Trophoblast cell (in vitro differentiated cells and primary cell): Measurements from ENCODE around the gene RAG2.

Experiments used
- DNase-seq, 2 donors: peaks; one replicate each; pipeline ENCODE4 v3.0.0-alpha.2; 2016
- H2AFZ ChIP-seq: 2 replicates; pipeline ENCODE4 v1.6.1; 2013; ENCODE audit warnings: low read length, moderate library complexity, mild to moderate bottlenecking; ENCODE audit not compliant: insufficient read depth, poor library complexity
- H2AK5ac ChIP-seq: 2 replicates; pipeline ENCODE4 v1.6.1; 2013; ENCODE audit warnings: mild to moderate bottlenecking, low read length
- H2BK120ac ChIP-seq: 2 replicates; pipeline ENCODE4 v1.6.1; 2013; ENCODE audit warnings: low read length, mild to moderate bottlenecking, moderate library complexity; ENCODE audit not compliant: insufficient read depth, poor library complexity
- H2BK12ac ChIP-seq: 2 replicates; pipeline ENCODE4 v1.6.1; 2013; ENCODE audit warnings: mild to moderate bottlenecking, low read length, moderate library complexity
- H2BK5ac ChIP-seq: 2 replicates; pipeline ENCODE4 v1.6.1; 2013; ENCODE audit warnings: low read length, low read depth, moderate library complexity, mild to moderate bottlenecking; ENCODE audit not compliant: poor library complexity
- H3K14ac ChIP-seq: 2 replicates; pipeline ENCODE4 v1.6.1; 2013; ENCODE audit warnings: mild to moderate bottlenecking, low read length
- H3K18ac ChIP-seq: 2 replicates; pipeline ENCODE4 v1.6.1; 2013; ENCODE audit warnings: mild to moderate bottlenecking, low read length
- H3K23ac ChIP-seq: 2 replicates; pipeline ENCODE4 v1.6.1; 2013; ENCODE audit warnings: low read length
- H3K27ac ChIP-seq: 2 replicates; pipeline ENCODE4 v1.5.1; 2013; ENCODE audit warnings: low read depth, mild to moderate bottlenecking, inconsistent platforms, low read length, moderate library complexity
- H3K27me3 ChIP-seq: 2 replicates; pipeline ENCODE4 v1.6.1; 2013; ENCODE audit warnings: inconsistent platforms, mild to moderate bottlenecking, low read length, moderate library complexity; ENCODE audit not compliant: insufficient read depth
- H3K36me3 ChIP-seq, 2 experiments: 1 replicate in 1 of 2; 2 replicates in 1 of 2; pipeline ENCODE4 v1.6.1; 2013; ENCODE audit warnings: low read length in 2 of 2, mild to moderate bottlenecking in 2 of 2, moderate library complexity in 1 of 2; ENCODE audit not compliant: insufficient read depth in 2 of 2, control insufficient read depth in 1 of 2
- H3K4ac ChIP-seq: 2 replicates; pipeline ENCODE4 v1.6.1; 2013; ENCODE audit warnings: low read depth, mild to moderate bottlenecking, low read length, moderate library complexity
- H3K4me1 ChIP-seq, 2 experiments: 1 replicate in 1 of 2; 2 replicates in 1 of 2; pipeline ENCODE4 v1.6.1; 2013; ENCODE audit warnings: low read length in 2 of 2, mild to moderate bottlenecking in 2 of 2, moderate library complexity in 1 of 2; ENCODE audit not compliant: insufficient read depth in 2 of 2, control insufficient read depth in 1 of 2
- H3K4me2 ChIP-seq: 2 replicates; pipeline ENCODE4 v1.6.1; 2013; ENCODE audit warnings: inconsistent platforms, mild to moderate bottlenecking, low read length, moderate library complexity
- H3K4me3 ChIP-seq: 2 replicates; pipeline ENCODE4 v1.5.1; 2013; ENCODE audit warnings: mild to moderate bottlenecking, low read depth, low read length, inconsistent platforms
- H3K79me1 ChIP-seq: one replicate; pipeline ENCODE4 v1.6.1; 2013; ENCODE audit warnings: low read length
- H3K79me2 ChIP-seq: 2 replicates; pipeline ENCODE4 v1.6.1; 2013; ENCODE audit warnings: low read length, mild to moderate bottlenecking; ENCODE audit not compliant: control insufficient read depth, insufficient read depth, poor library complexity
- H3K9ac ChIP-seq: 2 replicates; pipeline ENCODE4 v1.6.1; 2013; ENCODE audit warnings: mild to moderate bottlenecking, low read length
- H3K9me3 ChIP-seq: 2 replicates; pipeline ENCODE4 v1.6.1; 2013; ENCODE audit warnings: low read depth, mild to moderate bottlenecking, control low read depth, inconsistent platforms, low read length; ENCODE audit not compliant: insufficient read depth
- H4K12ac ChIP-seq: 2 replicates; pipeline ENCODE4 v1.6.1; 2013; ENCODE audit warnings: low read depth, mild to moderate bottlenecking, low read length, moderate library complexity
- H4K8ac ChIP-seq: 2 replicates; pipeline ENCODE4 v1.6.1; 2013; ENCODE audit warnings: low read depth, mild to moderate bottlenecking, low read length, moderate library complexity
- H4K91ac ChIP-seq: one replicate; pipeline ENCODE4 v1.6.1; 2013; ENCODE audit warnings: low read depth, mild to moderate bottlenecking, low read length, moderate library complexity
- WGBS: extraction: QIAGEN DNeasy Blood & Tissue Kit; methylation state at CpG from one replicate; pipeline ENCODE4 v1.1.7; 2013; ENCODE audit warnings: missing lambda C conversion rate; ENCODE audit not compliant: insufficient read length, insufficient coverage; ENCODE audit errors: extremely low coverage; 5-methylcytosine and 5-hydroxymethylcytosine counted together

The RAG2 gene

DNA sequence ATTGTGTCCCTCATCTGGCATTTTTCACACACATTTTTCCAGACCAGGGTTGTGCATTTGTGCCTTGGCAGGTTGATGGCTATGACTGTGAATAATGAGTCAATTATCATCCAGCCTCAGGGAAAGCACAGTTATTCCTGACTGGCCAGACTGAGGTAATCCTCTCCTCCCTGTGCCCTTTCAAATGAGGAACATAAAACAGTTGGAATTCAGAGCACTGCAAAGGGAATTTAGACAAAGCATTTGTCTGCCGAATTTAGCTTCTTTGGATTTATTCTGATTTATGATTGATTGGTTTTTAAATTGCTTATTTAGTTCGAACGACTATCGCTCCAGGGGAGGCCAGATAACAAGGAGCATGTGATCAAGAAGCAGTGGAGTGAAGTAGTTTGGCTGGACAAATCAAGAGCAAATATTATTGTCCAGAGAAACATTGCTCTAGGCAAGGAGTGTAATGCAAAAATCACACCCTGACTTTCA is 30.8 kb upstream of the RAG2 start:
- no peak overlapping the region for H2BK12ac ChIP-seq
- H3K4me1 ChIP-seq, result peaks cover 0 to 8% of the 10 kb centered on the region in 2 experiments
- no peaks in the 10 kb centered on the region for H3K9me3 ChIP-seq
- peak overlapping the region; percentile 92 for H2BK120ac ChIP-seq
- H4K8ac ChIP-seq, result peak overlapping the region; percentile 72
- no peak for DNase-seq
- peak overlapping the region; percentile 42 for H2AK5ac ChIP-seq
- no peak overlapping the region for H3K23ac ChIP-seq
- H2BK5ac ChIP-seq, result peak overlapping the region; percentile 95
- no peak overlapping the region for H3K4ac ChIP-seq
- H3K27me3 ChIP-seq, result no peaks in the 10 kb centered on the region
- no peak overlapping the region for H3K18ac ChIP-seq
- H3K4me3 ChIP-seq, result no peak overlapping the region
- peak overlapping the region; percentile 84 for H4K91ac ChIP-seq
- no peak overlapping the region for H3K9ac ChIP-seq
- peaks cover 31% of the 10 kb centered on the region for H3K79me1 ChIP-seq
- H3K79me2 ChIP-seq, result no peaks in the 10 kb centered on the region
- no CpG with 5 or more reads among the region's 4 CpGs for WGBS
- H3K14ac ChIP-seq, result peak overlapping the region; percentile 47
- peak overlapping the region; percentile 44 for H3K4me2 ChIP-seq
- H3K36me3 ChIP-seq, result no peaks in the 10 kb centered on the region
- H3K27ac ChIP-seq, result peak overlapping the region; percentile 98
- no peak overlapping the region for H2AFZ ChIP-seq
- H4K12ac ChIP-seq, result no peak overlapping the region

DNA sequence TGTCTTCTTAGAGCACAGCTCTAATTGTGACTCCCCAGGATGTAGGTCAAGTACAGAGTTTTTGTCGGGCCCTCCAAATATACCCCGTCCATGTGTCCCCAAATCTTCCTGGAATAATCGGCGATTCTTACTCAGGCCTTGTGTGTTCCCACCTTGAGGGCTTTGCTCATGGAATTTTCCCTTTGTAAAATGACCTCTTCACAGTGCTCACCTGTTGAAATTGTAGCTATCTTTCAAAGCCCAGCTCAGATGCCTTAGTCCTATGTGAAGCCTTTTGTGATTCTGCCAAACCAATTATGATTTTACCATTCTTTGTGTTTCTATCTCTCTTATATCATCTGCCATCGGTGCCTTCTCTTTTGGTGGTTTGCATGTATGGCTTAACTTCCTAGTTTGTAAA is 30.1 kb upstream of the RAG2 start:
- Histone ChIP-seq H3K79me2 (no peaks in the 10 kb centered on the region), H2BK12ac (peak overlapping the region; percentile 15), H2AK5ac (peak overlapping the region; percentile 39), H4K8ac (peak overlapping the region; percentile 66), H3K9ac (no peak overlapping the region), H4K12ac (no peak overlapping the region), H3K23ac (no peak overlapping the region), H3K27ac (peak overlapping the region; percentile 98), H3K36me3 (no peaks in the 10 kb centered on the region), H3K4me2 (peak overlapping the region; percentile 25), H3K27me3 (no peaks in the 10 kb centered on the region), H3K4me3 (no peak overlapping the region), H3K4ac (peak overlapping the region; percentile 49), H2BK120ac (peak overlapping the region; percentile 93), H2AFZ (no peak overlapping the region), H3K9me3 (no peaks in the 10 kb centered on the region), H4K91ac (peak overlapping the region; percentile 87), H3K14ac (peak overlapping the region; percentile 49), H3K4me1 (peaks cover 0 to 8% of the 10 kb centered on the region in 2 experiments), H2BK5ac (peak overlapping the region; percentile 77), H3K18ac (no peak overlapping the region), H3K79me1 (peaks cover 32% of the 10 kb centered on the region)
- no CpG with 5 or more reads among the region's 5 CpGs for WGBS
- no peak for DNase-seq

DNA sequence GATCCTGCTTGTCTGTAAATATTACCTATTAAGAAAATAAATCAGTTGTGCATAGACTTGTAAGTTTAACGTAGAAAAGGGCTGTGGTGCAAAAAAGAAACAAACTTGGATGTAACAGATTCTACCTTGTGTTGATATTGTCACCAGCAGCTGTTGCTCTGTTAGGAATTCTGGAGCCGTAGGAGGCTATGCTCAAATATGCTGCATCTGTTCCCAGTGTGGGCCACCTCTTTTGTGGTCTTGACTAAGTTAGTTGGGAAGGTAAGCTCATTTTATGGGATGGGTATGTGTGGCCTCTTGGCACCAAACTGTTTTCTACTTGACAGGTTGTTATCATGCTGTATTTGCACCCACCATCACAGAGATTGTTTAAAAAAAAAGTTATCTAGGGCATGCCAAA is 29.4 kb upstream of the RAG2 start:
- Histone ChIP-seq H3K79me2 (no peaks in the 10 kb centered on the region), H2BK120ac (peak overlapping the region; percentile 89), H3K36me3 (no peaks in the 10 kb centered on the region), H3K79me1 (peaks cover 32% of the 10 kb centered on the region), H3K27ac (peak overlapping the region; percentile 98), H2BK5ac (peak overlapping the region; percentile 52), H4K91ac (peak overlapping the region; percentile 75), H2AK5ac (no peak overlapping the region), H3K9me3 (no peaks in the 10 kb centered on the region), H3K18ac (no peak overlapping the region), H3K14ac (peak overlapping the region; percentile 3), H4K8ac (peak overlapping the region; percentile 27), H3K4me1 (peaks cover 0 to 8% of the 10 kb centered on the region in 2 experiments), H4K12ac (no peak overlapping the region), H3K23ac (no peak overlapping the region), H3K4me3 (no peak overlapping the region), H3K4ac (peak overlapping the region; percentile 12), H3K9ac (no peak overlapping the region), H3K27me3 (no peaks in the 10 kb centered on the region), H2AFZ (no peak overlapping the region), H3K4me2 (no peak overlapping the region), H2BK12ac (peak overlapping the region; percentile 37)
- WGBS, result no CpG with 5 or more reads among the region's 2 CpGs
- DNase-seq, result no peak

DNA sequence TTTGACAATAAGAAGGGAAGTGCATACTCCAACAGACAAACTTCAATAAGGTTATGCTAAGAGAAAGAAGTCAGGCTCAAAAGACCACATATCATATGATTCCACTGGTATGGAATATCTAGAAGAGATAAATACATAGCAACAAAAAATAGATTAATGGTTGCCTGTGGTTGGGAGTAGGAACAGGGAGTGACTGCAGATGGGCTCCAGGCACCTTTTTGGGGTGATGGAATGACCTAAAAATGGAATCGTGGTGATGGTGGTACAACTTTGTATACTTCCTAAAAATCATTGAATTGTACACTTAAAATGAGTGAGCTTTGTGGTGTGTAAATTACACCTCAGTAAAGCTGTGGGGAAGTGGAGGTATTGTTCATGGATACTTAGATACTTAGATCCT is 29.0 kb upstream of the RAG2 start:
- Histone ChIP-seq H4K91ac (peak overlapping the region; percentile 93), H2BK5ac (peak overlapping the region; percentile 71), H2BK120ac (peak overlapping the region; percentile 89), H3K4me2 (no peak overlapping the region), H3K4me3 (no peak overlapping the region), H3K79me2 (no peaks in the 10 kb centered on the region), H3K9me3 (no peaks in the 10 kb centered on the region), H3K27ac (peak overlapping the region; percentile 98), H3K36me3 (no peaks in the 10 kb centered on the region), H3K4me1 (peaks cover 0 to 8% of the 10 kb centered on the region in 2 experiments), H3K27me3 (no peaks in the 10 kb centered on the region), H3K4ac (peak overlapping the region; percentile 37), H3K14ac (peak overlapping the region; percentile 54), H3K9ac (no peak overlapping the region), H3K18ac (no peak overlapping the region), H3K79me1 (peaks cover 32% of the 10 kb centered on the region), H2AK5ac (no peak overlapping the region), H2AFZ (no peak overlapping the region), H4K12ac (no peak overlapping the region), H3K23ac (no peak overlapping the region), H4K8ac (no peak overlapping the region), H2BK12ac (peak overlapping the region; percentile 95)
- no peak for DNase-seq
- WGBS, result no CpG with 5 or more reads among the region's 1 CpG
